K562 (cell line): Measurements from ENCODE around the gene ZNHIT6. TPM values are rescaled to one million over a fixed set of nuclear protein-coding genes. Genes with fewer than 3 reads are reported as not detected.

ENCODE experiments used
- ATAC-seq: fragments of 200-7000 bp; cut with Tn5 transposase; 3 replicates; pipeline ENCODE4 v1.9.1; 2020; ENCODE audit warnings: moderate library complexity
- BruUV-seq: library from RNA; stranded (reverse); fragments of 400-500 nt; replicated peaks from 2 replicates; lab custom pipeline; 2021; lab: Mats Ljungman, UMichigan
- CTCF ChIA-PET: fragments of 300-600 bp; formaldehyde crosslinking; extraction: SDS; loops from one replicate; lab custom pipeline; 2021; ENCODE audit warnings: low intra/inter-chr PET ratio; lab: Yijun Ruan, JAX
- POLR2A ChIA-PET: fragments of 300-600, 350-650 bp; sonication (Branson Sonifier 250); formaldehyde crosslinking; extraction: SDS; loops from one replicate; lab custom pipeline; 2021; ENCODE audit warnings: antibody characterized with exemption, inconsistent platforms; lab: Yijun Ruan, JAX
- DNase-seq, 4 experiments: peaks; one replicate each; pipeline versions ENCODE4 v3.0.0 to v3.0.0-alpha.2; 2011 to 2018; ENCODE audit warnings: low spot score in 3 of 4, mixed read lengths in 3 of 4; ENCODE audit errors: extremely low read depth in 1 of 4
- FAIRE-seq: peaks from 2 replicates; lab custom pipeline; 2011; peaks lifted over from hg19 to GRCh38; lab: Jason Lieb, UNC
- H2AFZ ChIP-seq: 2 replicates; pipeline ENCODE4 v1.6.0; 2011; ENCODE audit warnings: low read depth, low read length, control low read depth, inconsistent platforms
- H3K27ac ChIP-seq: fragments of 200-600 bp; 3 replicates; pipeline ENCODE4 v1.8.0; 2011; ENCODE audit warnings: low read depth, mild to moderate bottlenecking, control low read depth, inconsistent platforms, low read length, moderate library complexity, mixed read lengths; ENCODE audit errors: extremely low read depth
- H3K27me3 ChIP-seq, 2 experiments: fragments of 300-600 bp in 1 of 2; 2 replicates in 1 of 2; 3 replicates in 1 of 2; pipeline versions ENCODE4 v1.6.0 to v1.8.0; 2011; ENCODE audit warnings: inconsistent platforms in 2 of 2, low read length in 2 of 2, mild to moderate bottlenecking in 1 of 2, mixed read lengths in 1 of 2, moderate library complexity in 1 of 2; ENCODE audit not compliant: control insufficient read depth in 2 of 2, insufficient read depth in 2 of 2
- H3K36me3 ChIP-seq: fragments of 300-600 bp; 3 replicates; pipeline ENCODE4 v1.8.0; 2011; ENCODE audit warnings: mild to moderate bottlenecking, low read length, inconsistent platforms; ENCODE audit not compliant: control insufficient read depth, insufficient read depth
- H3K4me1 ChIP-seq, 2 experiments: fragments of 200-600 bp in 1 of 2; replicated peaks in 1 of 2; 2 replicates in 1 of 2; 3 replicates in 1 of 2; pipeline versions ENCODE4 v1.5.1 to v1.8.0; 2011; ENCODE audit warnings: inconsistent platforms in 2 of 2, low read length in 2 of 2, mild to moderate bottlenecking in 1 of 2, mixed read lengths in 1 of 2, moderate library complexity in 1 of 2; ENCODE audit not compliant: control insufficient read depth in 2 of 2, insufficient read depth in 2 of 2
- H3K4me2 ChIP-seq: 2 replicates; pipeline ENCODE4 v1.6.1; 2011; ENCODE audit warnings: low read length, control low read depth, inconsistent platforms, mixed read lengths; ENCODE audit not compliant: insufficient read depth
- H3K4me3 ChIP-seq: fragments of 200-600 bp; sonication (generic), shearing (Covaris generic); 2 replicates; pipeline ENCODE4 v1.5.1; 2016; ENCODE audit warnings: control low read depth, inconsistent platforms
- H3K79me2 ChIP-seq: fragments of 200-600 bp; 3 replicates; pipeline ENCODE4 v1.8.0; 2011; ENCODE audit warnings: low read length, inconsistent platforms; ENCODE audit not compliant: control insufficient read depth, insufficient read depth
- H3K9ac ChIP-seq, 2 experiments: 2 replicates each; pipeline versions ENCODE4 v1.6.0 to v1.6.1; 2011; ENCODE audit warnings: low read depth in 2 of 2, low read length in 2 of 2, control low read depth in 1 of 2, inconsistent platforms in 1 of 2, mild to moderate bottlenecking in 1 of 2, mixed read lengths in 1 of 2; ENCODE audit not compliant: insufficient read depth in 1 of 2
- H3K9me1 ChIP-seq: one replicate; pipeline ENCODE4 v1.6.0; 2011; ENCODE audit warnings: inconsistent platforms, mild to moderate bottlenecking, low read length, moderate library complexity; ENCODE audit not compliant: control insufficient read depth, insufficient read depth
- H3K9me3 ChIP-seq: replicated peaks from 2 replicates; pipeline ENCODE4 v1.5.1; 2011; ENCODE audit warnings: low read depth, low read length, inconsistent platforms; ENCODE audit not compliant: control insufficient read depth, insufficient read depth
- H4K20me1 ChIP-seq: replicated peaks from 2 replicates; pipeline ENCODE4 v1.6.1; 2011; ENCODE audit warnings: low read length, inconsistent platforms, mixed read lengths; ENCODE audit not compliant: control insufficient read depth, insufficient read depth
- CEBPB ChIP-seq: fragments of 450-650 bp; IDR thresholded peaks from 2 replicates; pipeline ENCODE4 v1.6.1; 2016; ENCODE audit warnings: missing genetic modification characterization, missing compliant biosample characterization
- GMEB1 ChIP-seq: fragments of 250-450 bp; sonication (Bioruptor Pico); IDR thresholded peaks from 2 replicates; pipeline ENCODE4 v1.4.0; 2020; ENCODE audit warnings: mild to moderate bottlenecking
- KLF10 ChIP-seq: fragments of 250-450 bp; sonication (Bioruptor Pico); IDR thresholded peaks from 2 replicates; pipeline ENCODE4 v1.6.1; 2021; ENCODE audit warnings: matching md5 sums
- MLX ChIP-seq, 2 experiments: fragments of 450-650 bp in 1 of 2; sonication (generic) in 1 of 2; formaldehyde crosslinking; conservative IDR thresholded peaks; 2 replicates each; pipeline versions ENCODE4 v1.4.0 to v1.8.1; 2020 to 2022; ENCODE audit warnings: mild to moderate bottlenecking in 1 of 2, missing genetic modification reagents in 1 of 2
- ZBTB12 ChIP-seq: fragments of 250-450 bp; sonication (Bioruptor Pico); IDR thresholded peaks from 2 replicates; pipeline ENCODE4 v1.4.0; 2020
- ZFP1 ChIP-seq: fragments of 450-650 bp; formaldehyde crosslinking; IDR thresholded peaks from 2 replicates; pipeline ENCODE4 v1.4.0; 2020; ENCODE audit warnings: mild to moderate bottlenecking, mixed read lengths
- ZNF134 ChIP-seq: fragments of 250-450 bp; sonication (Bioruptor Pico); conservative IDR thresholded peaks from 2 replicates; pipeline ENCODE4 v1.4.0; 2020
- ZNF143 ChIP-seq: sonication (generic); formaldehyde crosslinking; IDR thresholded peaks from 2 replicates; pipeline ENCODE4 v1.9.0; 2022; ENCODE audit warnings: mild to moderate bottlenecking, missing genetic modification reagents
- WGBS: fragments of 100-300 bp; shearing (Covaris generic); methylation state at CpG from one replicate; pipeline ENCODE4 v1.1.6; 2016; ENCODE audit warnings: low coverage, mixed read lengths; ENCODE audit not compliant: insufficient coverage; ENCODE audit errors: missing lambda C conversion rate; 5-methylcytosine and 5-hydroxymethylcytosine counted together
- in situ Hi-C: fragments of 300-500 bp; cut with MboI; formaldehyde crosslinking; loops from 4 replicates; pipeline ENCODE4 v1.15.0; 2018; ENCODE audit warnings: inconsistent platforms, mixed read lengths
- intact Hi-C: fragments of 100-400 bp; cut with micrococcal nuclease; formaldehyde crosslinking; loops from 2 replicates; pipeline ENCODE4 v1.14.2; 2022
- polyA plus RNA-seq, 8 experiments: library from polyadenylated mRNA; depleted of rRNA in 4 of 8; stranded (reverse) in 5 of 8; unstranded in 3 of 8; fragments of >200 nt; fragmentation: Nextera tagmentation in 2 of 8; fragmentation: Illumina TruSeq in 1 of 8; extraction: Ambion mirVana in 2 of 8; extraction: Trizol in 1 of 8; gene quantifications; 2 replicates each; pipeline versions ENCODE4 v1.2.1 to v1.2.3, GENCODE V29; 2011 to 2014; ENCODE audit warnings: inconsistent platforms in 1 of 8, missing spikeins in 1 of 8
- total RNA-seq, 7 experiments: library from RNA; depleted of rRNA in 6 of 7; stranded (reverse); fragments of >200 nt in 6 of 7; fragmentation: Illumina TruSeq in 2 of 7; extraction: Trizol in 2 of 7; gene quantifications; 2 replicates each; pipeline versions ENCODE4 v1.2.1 to v1.2.3, GENCODE V29; 2011 to 2021; ENCODE audit warnings: low replicate concordance in 1 of 7

ZNHIT6 gene
- total and polyA plus RNA-seq, 9 of the 15 experiments (the other 6 are each of a cell fraction or from before 2014, with no cell fraction given) = 15.4 to 37.6 (median 21.7) TPM

- Histone ChIP-seq H3K4me1 (no peaks in the 10 kb centered on the region), H3K4me3 (no peak overlapping the region; the same call in 1 of the 2 replicates), H3K9ac (no peak overlapping the region), H3K9me3 (0 out of 2 replicates have a peak, but pooled peaks cover 3% of the 10 kb centered on the region), H3K9me1 (no peaks in the 10 kb centered on the region), H3K79me2 (no peaks in the 10 kb centered on the region), H3K4me2 (peak overlapping the region; percentile 43; the same call in 1 of the 2 replicates), H3K27ac (peak overlapping the region; percentile 45; the same call in 2 of the 3 replicates)
- DNase-seq (peak in 1 of 4 experiments; percentile 9), ATAC-seq (peak; percentile 78)
- ChIA-PET POLR2A (interaction anchor here (1.4 kb wide), 1 partner anchor 9 kb away, joined by 4 read pairs; no protein-coding TSS in a partner anchor), CTCF (no interaction called here)
- TF ChIP-seq KLF10 (CRISPR knock-in tag) = no peak
- peak; percentile 82 for TF ChIP-seq ZFP1 (CRISPR knock-in tag)
- no peak for TF ChIP-seq ZNF143 (CRISPR knock-in tag)
- no peak for TF ChIP-seq MLX (CRISPR knock-in tag; conservative IDR thresholded peaks at IDR 0.05)
- no peak for TF ChIP-seq ZBTB12 (CRISPR knock-in tag)
- TF ChIP-seq CEBPB = no peak
- TF ChIP-seq ZNF134 (CRISPR knock-in tag) = no peak
- no peak for TF ChIP-seq GMEB1
- TF ChIP-seq, all 486 proteins: peak for 1
- H2AFZ ChIP-seq = peak overlapping the region; percentile 93
- 0% methylated on average over 1 of the region's 1 CpG for WGBS
- no peaks in the 10 kb centered on the region for H4K20me1 ChIP-seq
- no peak for FAIRE-seq
- intact Hi-C loops (no loop called here), in situ Hi-C loops (no loop called here)
- no peaks in the 10 kb centered on the region for H3K27me3 ChIP-seq
- BruUV-seq = TSS peak; percentile 74
- no peaks in the 10 kb centered on the region for H3K36me3 ChIP-seq
Measured at GRCh38 chr1:85748120-85748519, 39.9 kb upstream of the ZNHIT6 start.
